GM21737 (cell line): Measurements from ENCODE around the gene BAZ1A.
A peak's percentile ranks its signal among the peaks of the same experiment; 100 is the strongest.
"Not testable (repeated sequence)": the region's sequence is repeated elsewhere in the genome, so short reads cannot be mapped to it uniquely, and the experiment has no call there.

Experiments
- ATAC-seq: cut with Tn5 transposase; IDR thresholded peaks from one replicate; pipeline ENCODE4 v1.9.1; 2021; ENCODE audit warnings: mild to moderate bottlenecking, moderate library complexity; ENCODE audit not compliant: unreplicated experiment

Gene BAZ1A

DNA sequence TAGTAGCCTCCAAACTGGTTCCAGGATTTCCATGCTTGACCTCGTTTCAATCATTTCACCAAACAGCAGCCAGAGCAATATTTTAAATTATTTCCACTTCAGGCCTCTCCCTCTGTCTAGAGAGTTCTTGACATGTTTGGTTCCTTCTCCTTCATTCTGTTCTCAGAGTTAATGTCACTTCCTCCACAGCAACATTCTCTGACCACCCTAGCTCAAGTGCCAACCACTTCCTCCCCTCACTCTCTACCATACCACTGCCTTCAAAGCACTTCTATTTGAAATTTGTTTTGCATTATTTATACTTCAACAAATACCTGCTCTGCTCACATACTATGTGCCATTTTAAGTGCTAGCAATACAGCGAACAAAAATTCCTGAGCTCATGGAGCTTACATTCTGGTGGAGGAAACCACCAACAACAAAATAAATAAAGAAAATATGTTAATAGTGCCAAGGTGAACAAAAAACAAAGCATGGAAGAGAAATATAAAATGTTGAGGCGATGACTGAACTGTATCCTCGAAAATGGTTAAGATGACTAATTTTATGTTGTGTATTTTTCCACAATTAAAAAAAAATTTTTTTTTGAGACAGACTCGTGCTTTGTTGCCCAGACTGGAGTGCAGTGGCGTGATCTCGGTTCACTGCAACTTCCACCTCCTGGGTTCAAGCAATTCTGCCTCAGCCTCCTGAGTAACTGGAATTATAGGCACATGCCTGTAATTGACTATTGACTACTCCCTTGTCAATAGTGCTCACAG, 17.3 kb downstream of the BAZ1A start:
- ATAC-seq, result no peak

GRCh38 chr14:34853041-34853440, 22.1 kb downstream of the BAZ1A start:
- no peak for ATAC-seq

DNA sequence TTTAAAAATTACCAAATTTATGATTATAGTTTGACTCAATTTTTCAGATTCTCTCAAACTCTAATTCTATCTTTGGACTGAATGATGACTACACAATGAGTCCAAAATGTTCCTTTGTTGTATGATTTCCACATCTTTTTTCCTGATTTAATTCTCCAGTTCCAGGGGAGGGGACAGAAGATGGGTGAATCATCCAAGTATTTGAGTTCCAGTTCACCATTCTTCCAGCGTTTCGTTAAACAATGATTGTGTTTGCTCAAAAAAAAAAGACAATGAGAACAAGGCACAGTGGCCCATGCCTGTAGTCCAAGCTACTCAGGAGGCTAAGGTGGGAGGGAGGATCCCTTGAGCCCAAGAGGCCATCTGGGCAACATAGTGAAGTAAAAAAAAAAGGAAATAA, 23.8 kb downstream of the BAZ1A start:
- no peak for ATAC-seq

GRCh38 chr14:34845869-34846268, 29.3 kb downstream of the BAZ1A start:
- no peak for ATAC-seq

GRCh38 chr14:34843011-34843554, 32.1 kb downstream of the BAZ1A start:
- no peak for ATAC-seq

DNA sequence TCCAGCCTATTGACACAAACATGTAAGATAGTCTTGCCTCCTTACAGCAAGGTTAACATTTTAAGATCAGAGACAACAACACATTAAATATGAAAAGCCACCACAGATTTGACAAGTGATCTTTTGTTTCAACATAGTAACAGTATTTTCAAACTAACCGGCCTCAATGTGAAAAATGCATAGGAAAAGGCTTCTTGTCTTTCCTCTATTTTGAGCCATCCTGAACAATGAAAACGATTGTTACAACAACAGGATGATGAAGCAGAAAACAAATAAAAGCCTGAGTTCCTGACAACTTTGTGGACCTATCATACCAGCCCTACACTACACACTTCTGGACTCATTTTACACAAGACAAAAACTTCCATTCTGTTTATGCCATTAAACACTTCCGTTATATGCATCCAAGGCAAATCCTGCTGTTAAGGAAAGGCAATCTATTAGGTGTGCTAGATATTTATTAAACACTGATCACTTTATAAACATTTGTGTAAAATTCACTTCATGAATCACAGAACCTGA, 37.3 kb downstream of the BAZ1A start:
- no peak for ATAC-seq

- ATAC-seq, result no peak
Measured at GRCh38 chr14:34835312-34835711, 39.8 kb downstream of the BAZ1A start.

DNA sequence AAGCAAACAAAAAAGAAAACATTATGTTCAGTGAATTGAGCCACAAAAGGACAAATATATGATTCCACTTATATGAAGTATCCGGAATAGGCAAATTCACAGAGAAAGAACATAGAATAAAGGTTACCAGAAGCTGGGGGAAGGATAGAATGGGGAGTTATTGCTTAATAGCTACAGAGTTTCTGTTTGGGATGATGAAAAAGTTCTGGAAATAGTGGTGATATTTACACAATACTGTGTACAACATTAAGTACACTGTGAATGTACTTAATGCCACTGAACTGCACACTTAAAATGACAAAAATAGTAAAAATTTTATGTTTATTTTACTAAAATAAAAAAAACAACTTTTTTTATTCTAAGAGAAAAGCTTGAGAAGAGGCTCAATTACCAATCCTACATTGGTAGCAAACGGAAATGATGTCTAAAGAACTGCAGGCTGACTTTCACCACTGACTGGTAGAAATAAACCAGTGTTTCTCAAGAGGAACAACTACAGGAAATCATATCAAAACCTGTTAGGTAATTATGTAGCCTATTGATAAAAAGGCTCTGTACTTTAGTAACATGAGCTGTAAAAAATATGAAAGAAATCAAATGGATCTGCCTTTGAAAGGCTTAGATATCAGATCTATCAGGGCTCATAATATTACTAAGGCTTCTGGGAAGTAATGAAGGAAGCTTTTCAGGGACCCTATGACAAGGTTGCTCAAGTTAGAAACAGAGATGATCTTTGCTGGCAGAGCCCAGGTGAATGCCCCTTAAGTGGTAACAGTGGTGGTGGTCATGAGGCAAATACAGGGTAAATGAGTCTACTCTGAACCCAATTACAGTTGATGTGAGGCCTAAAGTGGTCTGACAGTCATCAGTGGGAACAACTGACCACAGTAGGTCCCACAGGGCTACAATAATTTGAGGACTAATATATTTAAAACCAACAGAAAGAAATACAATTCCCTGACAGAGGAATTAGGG, 41.3 kb downstream of the BAZ1A start:
- ATAC-seq, result peak; percentile 68

GRCh38 chr14:34826661-34827060, 48.5 kb downstream of the BAZ1A start:
- ATAC-seq, result no peak

DNA sequence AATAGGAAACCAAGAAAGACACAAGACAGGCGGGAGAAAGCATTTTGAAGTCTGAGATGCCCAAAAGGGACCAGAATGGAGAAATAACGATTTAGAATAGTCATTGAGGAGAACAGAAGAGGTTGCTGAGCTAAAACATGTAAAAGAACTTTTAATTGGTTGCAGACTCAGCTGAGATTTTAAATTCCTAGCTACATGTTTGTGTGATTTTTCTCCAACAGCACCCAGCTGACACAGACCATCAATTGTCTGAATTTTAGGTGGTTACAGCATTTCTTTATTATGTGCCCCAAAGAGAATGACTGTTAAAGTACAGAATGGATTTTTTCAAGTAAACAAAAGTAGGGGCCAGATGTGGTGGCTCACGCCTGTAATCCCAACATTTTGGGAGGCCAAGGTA, 50.3 kb downstream of the BAZ1A start:
- ATAC-seq, result no peak

DNA sequence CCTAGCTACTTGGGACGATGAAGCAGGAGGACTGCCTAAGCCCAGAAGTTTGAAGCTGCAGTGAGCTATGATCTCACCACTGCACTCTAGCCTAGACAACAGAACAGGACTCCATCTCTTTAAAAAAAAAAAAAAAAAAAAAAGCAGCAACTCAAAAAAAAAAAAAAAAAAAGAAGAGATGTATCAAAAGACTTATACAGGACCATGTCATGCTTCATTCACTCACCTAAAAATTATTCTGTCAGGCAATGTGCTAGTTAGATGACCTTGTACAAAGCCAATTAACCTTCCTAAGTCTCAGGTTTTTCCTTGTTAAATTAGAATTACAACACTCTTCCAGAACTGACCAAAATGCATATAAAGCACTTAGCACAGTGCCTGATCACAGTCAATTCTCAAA, 50.9 kb downstream of the BAZ1A start:
- no peak for ATAC-seq

GRCh38 chr14:34817768-34818167, 57.4 kb downstream of the BAZ1A start:
- ATAC-seq, result no peak

DNA sequence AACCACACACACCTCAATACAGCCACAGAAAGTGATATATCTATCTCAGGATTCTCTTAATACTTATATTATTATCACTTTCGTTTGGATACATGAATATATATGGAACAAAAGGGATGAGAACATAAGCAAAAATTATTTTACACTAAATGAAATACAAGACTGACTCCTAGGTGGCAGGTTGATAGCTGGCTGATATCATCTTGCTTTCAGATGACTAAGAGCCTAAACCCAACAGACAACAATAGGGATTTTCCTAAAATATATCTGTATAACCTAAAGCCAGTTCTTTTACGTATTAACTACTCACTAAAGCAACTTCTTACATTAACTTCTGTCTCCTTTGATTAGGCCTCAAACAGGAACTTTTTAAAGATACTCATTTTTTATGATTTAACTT, 65.1 kb downstream of the BAZ1A start:
- ATAC-seq, result no peak

- no peak for ATAC-seq
Measured at GRCh38 chr14:34806257-34806656, 68.9 kb downstream of the BAZ1A start.

DNA sequence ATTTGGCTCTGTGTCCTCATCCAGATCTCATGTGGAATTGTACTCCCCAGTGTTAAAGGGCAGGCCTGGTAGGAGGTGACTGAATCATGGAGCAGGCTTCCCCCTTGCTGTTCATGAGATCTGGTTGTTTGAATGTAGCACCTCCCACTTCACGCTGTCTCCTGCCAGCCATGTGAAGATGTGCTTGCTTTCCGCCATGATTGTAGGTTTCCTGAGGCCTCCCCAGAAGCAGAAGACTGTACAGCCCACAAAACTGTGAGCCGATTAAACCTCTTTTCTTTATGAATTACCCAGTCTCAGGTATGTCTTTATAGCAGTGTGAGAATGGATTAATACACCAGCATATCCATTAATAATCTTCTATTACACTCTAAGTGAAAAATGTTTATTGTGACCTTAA, 70.2 kb downstream of the BAZ1A start:
- no peak for ATAC-seq

- not testable (repeated sequence) for ATAC-seq
Measured at GRCh38 chr14:34798861-34799260, 76.3 kb downstream of the BAZ1A start.

DNA sequence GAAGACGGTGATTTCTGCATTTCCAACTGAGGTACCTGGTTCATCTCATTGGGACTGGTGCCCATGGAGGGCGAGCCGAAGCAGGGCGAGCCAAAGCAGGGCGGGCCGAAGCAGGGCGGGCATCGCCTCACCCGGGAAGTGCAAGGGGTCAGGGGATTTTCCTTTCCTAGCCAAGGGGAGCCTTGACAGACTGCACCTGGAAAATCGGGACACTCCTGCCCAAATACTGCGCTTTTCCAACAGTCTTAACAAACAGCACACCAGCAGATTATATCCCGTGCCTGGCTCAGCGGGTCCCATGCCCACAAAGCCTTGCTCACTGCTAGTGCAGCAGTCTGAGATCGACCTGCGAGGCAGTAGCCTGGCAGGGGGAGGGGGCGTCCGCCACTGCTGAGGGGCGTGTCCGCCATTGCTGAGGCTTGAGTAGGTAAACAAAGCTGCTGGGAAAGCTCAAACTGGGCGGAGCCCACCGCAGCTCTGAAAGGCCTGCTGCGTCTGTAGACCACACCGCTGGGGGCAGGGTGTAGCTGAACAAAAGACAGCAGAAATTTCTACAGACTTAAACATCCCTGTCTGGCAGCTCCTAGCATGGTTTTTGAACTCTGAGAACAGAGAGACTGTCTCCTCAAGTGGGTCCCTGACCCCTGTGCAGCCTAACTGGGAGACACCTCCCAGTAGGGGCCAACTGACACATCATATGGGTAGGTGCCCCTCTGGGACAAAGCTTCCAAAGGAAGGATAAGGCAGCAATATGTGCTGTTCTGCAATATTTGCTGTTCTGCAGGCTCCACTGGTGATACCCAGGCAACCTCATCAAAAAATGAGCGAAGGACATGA, 77.2 kb downstream of the BAZ1A start:
- ATAC-seq, result no peak

DNA sequence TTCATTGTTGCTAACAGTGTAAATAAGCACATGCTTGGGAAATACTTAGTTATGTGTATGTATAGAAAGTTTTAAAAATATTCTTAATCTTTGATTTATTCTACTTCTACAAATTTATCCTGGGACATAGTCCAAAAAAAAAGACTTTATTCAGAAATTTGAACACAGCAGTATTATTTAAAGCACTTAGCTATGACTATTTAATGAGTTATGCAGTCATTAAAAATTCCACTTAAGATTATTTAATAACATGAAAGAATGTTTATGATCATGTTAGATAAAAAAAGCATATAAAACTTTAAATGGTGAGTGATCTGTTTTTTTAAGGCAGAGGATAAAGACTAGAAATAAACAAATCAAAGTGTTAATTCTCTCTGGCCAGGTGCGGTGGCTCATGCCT, 78.3 kb downstream of the BAZ1A start:
- ATAC-seq, result no peak

GRCh38 chr14:34794941-34795340, 80.2 kb downstream of the BAZ1A start:
- no peak for ATAC-seq

DNA sequence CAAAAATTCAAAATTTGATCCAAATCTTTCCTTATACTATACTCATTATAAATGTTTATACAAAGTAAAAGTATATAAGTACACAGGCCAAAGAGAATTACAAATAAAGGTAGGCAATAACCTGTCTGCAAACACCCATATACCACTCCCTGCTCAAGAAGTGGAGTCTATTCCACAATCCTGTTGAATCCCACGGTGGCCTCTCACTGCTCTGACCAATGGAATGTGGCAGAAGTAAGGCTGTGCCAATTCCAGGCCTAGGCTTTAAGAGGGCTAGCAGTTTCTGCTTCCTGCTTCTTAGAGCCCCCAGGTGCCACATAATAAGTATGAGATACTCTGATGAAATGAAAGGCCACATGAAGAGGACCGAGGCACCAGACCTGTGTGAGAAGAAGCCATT, 80.9 kb downstream of the BAZ1A start:
- no peak for ATAC-seq

DNA sequence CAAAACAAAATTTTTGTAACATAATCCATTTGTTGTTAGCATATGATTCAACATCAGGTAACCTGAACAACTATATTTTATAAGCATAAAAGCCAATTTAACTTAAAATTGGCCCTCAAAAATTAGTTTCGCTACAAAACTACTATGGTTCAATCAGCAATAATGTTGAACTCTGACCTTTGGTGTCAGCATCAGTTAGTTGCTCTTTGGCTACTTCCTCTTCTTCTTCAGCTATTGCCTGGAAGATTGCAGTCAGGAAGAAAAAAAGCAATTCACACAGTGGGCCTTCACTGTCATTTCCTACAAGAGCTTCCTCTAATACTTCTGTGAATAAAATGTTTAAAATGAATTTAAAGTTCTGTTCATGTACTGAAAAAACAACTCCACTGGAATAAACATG, 82.6 kb downstream of the BAZ1A start:
- ATAC-seq, result no peak
